ENCODE data around the gene CD300LF.

The CD300LF gene

DNA sequence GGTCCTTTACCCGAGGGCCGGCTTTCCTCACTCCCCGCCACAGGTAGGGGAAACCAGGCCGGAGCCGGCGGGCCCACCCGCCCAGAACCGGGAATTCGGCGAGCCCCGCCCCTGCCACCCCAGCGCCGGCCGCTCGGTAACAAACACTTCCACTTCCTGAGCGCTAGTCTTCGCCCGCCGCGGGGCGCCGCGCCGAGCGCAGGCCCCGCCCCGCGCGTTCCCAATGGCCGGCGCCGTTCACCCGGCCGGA is 35.5 kb upstream of the CD300LF start:
- DNase-seq (ENCODE audit: low spot score), result no peak
- no peak for TF ChIP-seq CTCF (IDR thresholded peaks at IDR 0.05; ENCODE audit: extremely low read depth, insufficient read depth, missing control alignments)
- in situ Hi-C loops (cut with MboI; ENCODE audit: low pct_unique_long_range_greater_than_20kb, low sequenced_read_pairs, unreplicated experiment), result loop anchor here (10.0 kb wide), 1 partner anchor 117 kb away; no protein-coding TSS in a partner anchor

DNA sequence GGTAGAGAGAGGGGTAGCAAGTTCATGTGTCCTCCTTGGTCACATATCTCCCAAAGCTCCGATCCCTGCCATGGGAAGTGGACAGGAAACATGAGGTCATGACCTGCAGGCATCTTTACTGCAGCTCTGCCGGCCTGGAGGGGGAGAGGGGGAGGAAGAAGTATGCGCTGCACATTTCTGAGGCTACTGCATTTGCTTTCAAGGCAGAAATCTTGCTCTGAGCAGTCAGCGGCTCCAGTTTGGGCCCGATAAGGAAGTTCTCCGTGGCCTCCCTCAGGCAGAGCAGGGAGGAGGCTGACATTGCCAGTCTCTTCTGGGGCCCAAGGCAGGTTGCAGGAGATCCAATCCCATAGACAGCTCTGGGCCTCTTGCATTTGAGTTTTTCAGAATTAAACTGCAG is 34.2 kb upstream of the CD300LF start:
- no peak for DNase-seq (ENCODE audit: low spot score)
- in situ Hi-C loops (cut with MboI; ENCODE audit: low pct_unique_long_range_greater_than_20kb, low sequenced_read_pairs, unreplicated experiment), result loop anchor here (10.0 kb wide), 1 partner anchor 118 kb away; no protein-coding TSS in a partner anchor
- TF ChIP-seq CTCF (IDR thresholded peaks at IDR 0.05; ENCODE audit: extremely low read depth, insufficient read depth, missing control alignments), result no peak

DNA sequence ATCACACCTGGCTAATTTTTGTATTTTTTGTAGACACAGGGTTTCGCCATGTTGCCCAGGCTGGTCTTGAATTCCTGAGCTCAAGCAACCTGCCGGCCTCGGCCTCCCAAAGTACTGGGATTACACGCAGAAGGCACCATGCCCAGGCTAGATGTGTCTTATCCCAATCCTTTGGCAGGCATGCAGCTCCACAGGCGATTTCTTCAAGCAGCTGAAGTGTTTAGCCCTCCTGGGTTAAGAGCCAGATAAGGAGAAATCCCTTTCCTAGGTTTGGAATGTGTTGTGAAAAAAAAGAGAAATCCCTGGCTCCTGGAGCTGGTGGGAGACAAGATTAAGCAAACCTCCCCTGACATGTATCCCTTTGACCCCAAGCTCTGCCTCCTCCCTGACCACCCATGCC is 33.7 kb upstream of the CD300LF start:
- in situ Hi-C loops (cut with MboI; ENCODE audit: low pct_unique_long_range_greater_than_20kb, low sequenced_read_pairs, unreplicated experiment), result loop anchor here (10.0 kb wide), 1 partner anchor 118 kb away; no protein-coding TSS in a partner anchor
- TF ChIP-seq CTCF (IDR thresholded peaks at IDR 0.05; ENCODE audit: extremely low read depth, insufficient read depth, missing control alignments), result no peak
- DNase-seq (ENCODE audit: low spot score), result no peak

GRCh38 chr17:74745548-74746177 is 32.9 kb upstream of the CD300LF start:
- peak; percentile 7 for DNase-seq (ENCODE audit: low spot score)
- in situ Hi-C loops (cut with MboI; ENCODE audit: low pct_unique_long_range_greater_than_20kb, low sequenced_read_pairs, unreplicated experiment), result loop anchor here (10.0 kb wide), 1 partner anchor 119 kb away; no protein-coding TSS in a partner anchor

DNA sequence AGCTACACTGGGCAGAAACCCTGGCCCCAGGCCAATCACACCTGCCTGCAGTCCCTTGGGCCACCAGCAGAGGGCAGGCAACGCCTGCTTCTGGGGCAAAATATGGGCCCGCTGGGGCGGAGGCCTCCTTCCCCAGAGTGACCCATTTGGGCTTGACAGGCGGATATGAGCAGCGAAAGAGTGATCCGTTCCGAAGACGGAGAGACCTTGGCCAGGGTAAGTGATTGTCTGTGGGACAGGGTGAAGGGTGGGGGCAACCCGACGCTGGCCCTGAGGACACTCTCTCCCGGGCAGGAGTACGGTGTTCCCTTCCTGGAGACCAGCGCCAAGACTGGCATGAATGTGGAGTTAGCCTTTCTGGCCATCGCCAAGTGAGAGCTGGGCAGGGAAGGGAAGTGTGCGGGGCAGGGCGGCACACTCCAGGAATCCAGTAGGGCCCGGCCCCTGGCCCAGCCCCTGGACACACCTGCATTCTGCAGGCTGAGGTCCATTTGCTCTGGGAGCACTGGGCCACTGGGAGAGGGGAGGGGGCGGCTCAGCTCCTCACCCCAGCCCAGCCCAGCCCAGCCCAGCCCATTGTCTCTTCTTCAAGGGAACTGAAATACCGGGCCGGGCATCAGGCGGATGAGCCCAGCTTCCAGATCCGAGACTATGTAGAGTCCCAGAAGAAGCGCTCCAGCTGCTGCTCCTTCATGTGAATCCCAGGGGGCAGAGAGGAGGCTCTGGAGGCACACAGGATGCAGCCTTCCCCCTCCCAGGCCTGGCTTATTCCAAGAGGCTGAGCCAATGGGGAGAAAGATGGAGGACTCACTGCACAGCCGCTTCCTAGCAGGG is 32.2 kb upstream of the CD300LF start:
- DNase-seq (ENCODE audit: low spot score), result peak; percentile 84
- in situ Hi-C loops (cut with MboI; ENCODE audit: low pct_unique_long_range_greater_than_20kb, low sequenced_read_pairs, unreplicated experiment), result loop anchor here (10.0 kb wide), 1 partner anchor 120 kb away; no protein-coding TSS in a partner anchor
- peak; percentile 99 for TF ChIP-seq CTCF (IDR thresholded peaks at IDR 0.05; ENCODE audit: extremely low read depth, insufficient read depth, missing control alignments)

More at GRCh38 chr17:74745548-74746177, 32.9 kb upstream of the CD300LF start:
- TF ChIP-seq CTCF (IDR thresholded peaks at IDR 0.05; ENCODE audit: extremely low read depth, insufficient read depth, missing control alignments), result no peak

DNA sequence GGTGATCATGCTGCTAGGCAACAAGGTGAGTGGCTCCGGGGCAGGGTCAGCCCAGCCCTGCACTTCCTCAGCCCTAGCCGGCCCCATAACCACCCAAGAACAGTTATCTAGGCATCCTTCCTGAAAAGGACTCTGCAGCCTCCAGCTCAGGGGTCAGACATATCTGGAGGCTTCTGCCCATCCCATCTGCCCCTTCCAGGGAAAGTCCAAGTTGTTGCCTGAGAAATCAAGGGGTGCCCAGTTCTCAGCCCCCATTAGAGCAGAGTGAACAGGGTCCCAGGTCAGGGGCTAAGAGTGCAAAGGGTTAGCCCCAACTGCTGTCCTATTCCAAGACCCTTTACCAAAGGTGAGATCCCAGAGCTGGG is 31.6 kb upstream of the CD300LF start:
- no peak for DNase-seq (ENCODE audit: low spot score)
- no peak for TF ChIP-seq CTCF (IDR thresholded peaks at IDR 0.05; ENCODE audit: extremely low read depth, insufficient read depth, missing control alignments)
- in situ Hi-C loops (cut with MboI; ENCODE audit: low pct_unique_long_range_greater_than_20kb, low sequenced_read_pairs, unreplicated experiment), result loop anchor here (10.0 kb wide), 1 partner anchor 120 kb away; no protein-coding TSS in a partner anchor
